K562 (cell line): ENCODE measurements around the gene TIMM17A. TPM values are rescaled to one million over a fixed set of nuclear protein-coding genes. Genes with fewer than 3 reads are reported as not detected.

Experiments
- ARID3A ChIP-seq: IDR thresholded peaks from 2 replicates; pipeline ENCODE4 v1.6.1; 2012; ENCODE audit warnings: low read depth, low read length, improper control_type of control experiment, borderline replicate concordance
- BCL6 ChIP-seq: fragments of 250-450 bp; sonication (Bioruptor Pico); IDR thresholded peaks from 2 replicates; pipeline ENCODE4 v1.4.0; 2020
- C11orf30 ChIP-seq: fragments of 450-650 bp; IDR thresholded peaks from 2 replicates; pipeline ENCODE4 v1.6.1; 2016; ENCODE audit warnings: low read depth, mild to moderate bottlenecking
- CGGBP1 ChIP-seq: fragments of 250-450 bp; sonication (Bioruptor Pico); IDR thresholded peaks from 2 replicates; pipeline ENCODE4 v1.9.0; 2021; ENCODE audit warnings: mild to moderate bottlenecking
- CREB1 ChIP-seq, 2 experiments: sonication (generic) in 1 of 2; formaldehyde crosslinking in 1 of 2; IDR thresholded peaks; 2 replicates each; pipeline versions ENCODE4 v1.6.1 to v1.8.0; 2012 to 2022; ENCODE audit warnings: inconsistent platforms in 1 of 2, mild to moderate bottlenecking in 1 of 2, missing genetic modification reagents in 1 of 2, moderate library complexity in 1 of 2
- DPF2 ChIP-seq: fragments of 450-650 bp; IDR thresholded peaks from 2 replicates; pipeline ENCODE4 v1.6.1; 2016
- HCFC1 ChIP-seq: IDR thresholded peaks from 2 replicates; pipeline ENCODE4 v1.6.1; 2012; ENCODE audit warnings: low read depth, low read length, improper control_type of control experiment
- MAX ChIP-seq: sonication (generic); formaldehyde crosslinking; IDR thresholded peaks from 2 replicates; pipeline ENCODE4 v1.9.0; 2022; ENCODE audit warnings: mild to moderate bottlenecking, missing genetic modification reagents
- NBN ChIP-seq: fragments of 450-650 bp; IDR thresholded peaks from 2 replicates; pipeline ENCODE4 v1.6.1; 2016; ENCODE audit warnings: low read depth, mild to moderate bottlenecking
- NEUROD1 ChIP-seq: fragments of 150-350 bp; IDR thresholded peaks from 2 replicates; pipeline ENCODE4 v1.6.1; 2014; ENCODE audit warnings: borderline replicate concordance, low read length, low read depth; ENCODE audit not compliant: partially characterized antibody
- NFATC3 ChIP-seq: fragments of 450-650 bp; IDR thresholded peaks from 2 replicates; pipeline ENCODE4 v1.6.1; 2017; ENCODE audit warnings: mild to moderate bottlenecking
- PBX2 ChIP-seq, 2 experiments: IDR thresholded peaks in 1 of 2; conservative IDR thresholded peaks in 1 of 2; 2 replicates each; pipeline ENCODE4 v1.6.1; 2016; ENCODE audit warnings: low read depth in 2 of 2, mild to moderate bottlenecking in 1 of 2, missing compliant biosample characterization in 1 of 2, missing genetic modification characterization in 1 of 2, moderate library complexity in 1 of 2
- PPARD ChIP-seq: fragments of 250-450 bp; sonication (Bioruptor Pico); IDR thresholded peaks from 2 replicates; pipeline ENCODE4 v1.8.0; 2022; ENCODE audit warnings: inconsistent platforms, mild to moderate bottlenecking, moderate library complexity
- PRPF4 ChIP-seq: fragments of 200-400 bp; formaldehyde crosslinking; IDR thresholded peaks from one replicate; pipeline ENCODE4 v1.6.1; 2017; ENCODE audit warnings: low read length, low read depth, mild to moderate bottlenecking; ENCODE audit not compliant: insufficient read depth, poor library complexity, severe bottlenecking
- SIRT6 ChIP-seq: IDR thresholded peaks from one replicate; pipeline ENCODE4 v1.6.1; 2012; ENCODE audit warnings: low read depth, mild to moderate bottlenecking, control low read depth, inconsistent platforms, low read length, moderate library complexity
- SMAD3 ChIP-seq: fragments of 450-650 bp; formaldehyde crosslinking; conservative IDR thresholded peaks from 2 replicates; pipeline ENCODE4 v1.4.0; 2020; ENCODE audit warnings: mild to moderate bottlenecking
- SMARCE1 ChIP-seq: fragments of 450-650 bp; IDR thresholded peaks from 2 replicates; pipeline ENCODE4 v1.7.1; 2016; ENCODE audit warnings: mild to moderate bottlenecking
- SUPT5H ChIP-seq: fragments of 450-650 bp; IDR thresholded peaks from 2 replicates; pipeline ENCODE4 v1.6.1; 2016
- VEZF1 ChIP-seq: fragments of 200-800 bp; sonication (Bioruptor generic); IDR thresholded peaks from 2 replicates; pipeline ENCODE4 v1.6.1; 2017; ENCODE audit warnings: missing genetic modification characterization, missing compliant biosample characterization
- ZKSCAN3 ChIP-seq: fragments of 250-450 bp; sonication (Bioruptor Pico); IDR thresholded peaks from 2 replicates; pipeline ENCODE4 v1.4.0; 2020
- ZNF57 ChIP-seq: fragments of 450-650 bp; formaldehyde crosslinking; IDR thresholded peaks from 2 replicates; pipeline ENCODE4 v1.4.0; 2020; ENCODE audit warnings: mild to moderate bottlenecking, moderate library complexity
- ZNF668 ChIP-seq: fragments of 250-450 bp; sonication (Bioruptor Pico); IDR thresholded peaks from 2 replicates; pipeline ENCODE4 v1.8.0; 2022; ENCODE audit warnings: mild to moderate bottlenecking, inconsistent platforms
- ZNF764 ChIP-seq: fragments of 250-450 bp; sonication (Bioruptor Pico); IDR thresholded peaks from 2 replicates; pipeline ENCODE4 v1.4.0; 2020; ENCODE audit warnings: low read depth, mild to moderate bottlenecking, moderate library complexity
- polyA plus RNA-seq, 8 experiments: library from polyadenylated mRNA; depleted of rRNA in 4 of 8; stranded (reverse) in 5 of 8; unstranded in 3 of 8; fragments of >200 nt; fragmentation: Nextera tagmentation in 2 of 8; fragmentation: Illumina TruSeq in 1 of 8; extraction: Ambion mirVana in 2 of 8; extraction: Trizol in 1 of 8; gene quantifications; 2 replicates each; pipeline versions ENCODE4 v1.2.1 to v1.2.3, GENCODE V29; 2011 to 2014; ENCODE audit warnings: inconsistent platforms in 1 of 8, missing spikeins in 1 of 8
- total RNA-seq, 7 experiments: library from RNA; depleted of rRNA in 6 of 7; stranded (reverse); fragments of >200 nt in 6 of 7; fragmentation: Illumina TruSeq in 2 of 7; extraction: Trizol in 2 of 7; gene quantifications; 2 replicates each; pipeline versions ENCODE4 v1.2.1 to v1.2.3, GENCODE V29; 2011 to 2021; ENCODE audit warnings: low replicate concordance in 1 of 7

TIMM17A gene
- total and polyA plus RNA-seq, 9 of the 15 experiments (the other 6 are each of a cell fraction or from before 2014, with no cell fraction given): 116 to 744 (median 180) TPM

GRCh38 chr1:201916649-201917249, 38.6 kb upstream of the TIMM17A start (continued):
- TF ChIP-seq VEZF1 (peak; percentile 49), NFATC3 (no peak), CGGBP1 (CRISPR knock-in tag) (no peak), SMARCE1 (peak; percentile 88), BCL6 (CRISPR knock-in tag) (no peak), CREB1 (IDR thresholded peaks at IDR 0.05) (no peak), CREB1 (CRISPR knock-in tag; IDR thresholded peaks at IDR 0.05) (no peak), DPF2 (peak; percentile 76; the same call in 1 of the 2 replicates), SMAD3 (CRISPR knock-in tag) (no peak), PRPF4 (no peak), PPARD (CRISPR knock-in tag) (no peak), SIRT6 (no peak), C11orf30 (no peak), ZNF668 (CRISPR knock-in tag) (no peak), NBN (peak; percentile 31; the same call in 1 of the 2 replicates), MAX (CRISPR knock-in tag) (0 out of 2 replicates have a peak, but pooled peaks have one; percentile 33), ZNF764 (CRISPR knock-in tag) (no peak), ZKSCAN3 (no peak), ZNF57 (CRISPR knock-in tag) (no peak), HCFC1 (no peak), ARID3A (0 out of 2 replicates have a peak, but pooled peaks have one; percentile 15), PBX2 (CRISPR knock-in tag; IDR thresholded peaks at IDR 0.05; ENCODE audit: low read depth) (no peak), PBX2 (tag; conservative IDR thresholded peaks at IDR 0.05; ENCODE audit: low read depth) (0 out of 2 replicates have a peak, but pooled peaks have one; percentile 19), NEUROD1 (peak; percentile 44), SUPT5H (no peak)
